GM18498 (cell line): Measurements from ENCODE around the gene TICRR.
"Not testable (repeated sequence)": the region's sequence is repeated elsewhere in the genome, so short reads cannot be mapped to it uniquely, and the experiment has no call there.

Experiments used
- ATAC-seq: cut with Tn5 transposase; IDR thresholded peaks from one replicate; pipeline ENCODE4 v1.9.1; 2021; ENCODE audit warnings: mild to moderate bottlenecking, moderate library complexity; ENCODE audit not compliant: unreplicated experiment

The TICRR gene, protein sequence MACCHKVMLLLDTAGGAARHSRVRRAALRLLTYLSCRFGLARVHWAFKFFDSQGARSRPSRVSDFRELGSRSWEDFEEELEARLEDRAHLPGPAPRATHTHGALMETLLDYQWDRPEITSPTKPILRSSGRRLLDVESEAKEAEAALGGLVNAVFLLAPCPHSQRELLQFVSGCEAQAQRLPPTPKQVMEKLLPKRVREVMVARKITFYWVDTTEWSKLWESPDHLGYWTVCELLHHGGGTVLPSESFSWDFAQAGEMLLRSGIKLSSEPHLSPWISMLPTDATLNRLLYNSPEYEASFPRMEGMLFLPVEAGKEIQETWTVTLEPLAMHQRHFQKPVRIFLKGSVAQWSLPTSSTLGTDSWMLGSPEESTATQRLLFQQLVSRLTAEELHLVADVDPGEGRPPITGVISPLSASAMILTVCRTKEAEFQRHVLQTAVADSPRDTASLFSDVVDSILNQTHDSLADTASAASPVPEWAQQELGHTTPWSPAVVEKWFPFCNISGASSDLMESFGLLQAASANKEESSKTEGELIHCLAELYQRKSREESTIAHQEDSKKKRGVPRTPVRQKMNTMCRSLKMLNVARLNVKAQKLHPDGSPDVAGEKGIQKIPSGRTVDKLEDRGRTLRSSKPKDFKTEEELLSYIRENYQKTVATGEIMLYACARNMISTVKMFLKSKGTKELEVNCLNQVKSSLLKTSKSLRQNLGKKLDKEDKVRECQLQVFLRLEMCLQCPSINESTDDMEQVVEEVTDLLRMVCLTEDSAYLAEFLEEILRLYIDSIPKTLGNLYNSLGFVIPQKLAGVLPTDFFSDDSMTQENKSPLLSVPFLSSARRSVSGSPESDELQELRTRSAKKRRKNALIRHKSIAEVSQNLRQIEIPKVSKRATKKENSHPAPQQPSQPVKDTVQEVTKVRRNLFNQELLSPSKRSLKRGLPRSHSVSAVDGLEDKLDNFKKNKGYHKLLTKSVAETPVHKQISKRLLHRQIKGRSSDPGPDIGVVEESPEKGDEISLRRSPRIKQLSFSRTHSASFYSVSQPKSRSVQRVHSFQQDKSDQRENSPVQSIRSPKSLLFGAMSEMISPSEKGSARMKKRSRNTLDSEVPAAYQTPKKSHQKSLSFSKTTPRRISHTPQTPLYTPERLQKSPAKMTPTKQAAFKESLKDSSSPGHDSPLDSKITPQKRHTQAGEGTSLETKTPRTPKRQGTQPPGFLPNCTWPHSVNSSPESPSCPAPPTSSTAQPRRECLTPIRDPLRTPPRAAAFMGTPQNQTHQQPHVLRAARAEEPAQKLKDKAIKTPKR (N-terminal part only)

DNA sequence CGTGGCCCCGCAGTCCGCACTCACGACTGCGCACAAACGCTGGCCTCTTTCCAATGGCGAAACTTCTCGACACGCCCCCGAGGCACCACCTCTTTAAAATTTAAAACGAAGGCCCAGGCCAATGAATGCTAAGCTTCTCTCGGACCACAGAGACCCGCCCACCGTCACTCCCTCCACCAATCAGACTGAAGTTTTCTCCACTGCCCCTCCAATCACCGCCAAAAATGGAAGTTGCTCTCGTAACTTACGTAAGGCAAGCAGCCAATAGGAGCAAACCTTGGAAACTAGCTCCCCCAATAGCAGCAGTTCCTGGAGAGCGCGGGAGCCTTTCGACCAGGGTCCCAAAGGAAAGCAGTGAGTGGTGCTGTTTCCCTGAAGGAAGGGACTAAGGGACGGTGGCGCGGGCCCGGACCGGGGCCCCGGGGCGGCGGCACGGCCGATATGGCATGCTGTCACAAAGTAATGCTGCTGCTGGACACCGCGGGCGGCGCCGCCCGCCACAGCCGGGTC lies at the start of gene TICRR:
Gene TICRR (plus strand): TSS at position 324 of the 510 bp plus-strand sequence. CDS start 118 bp downstream, at position 442.
- ATAC-seq = peak; percentile 94

DNA sequence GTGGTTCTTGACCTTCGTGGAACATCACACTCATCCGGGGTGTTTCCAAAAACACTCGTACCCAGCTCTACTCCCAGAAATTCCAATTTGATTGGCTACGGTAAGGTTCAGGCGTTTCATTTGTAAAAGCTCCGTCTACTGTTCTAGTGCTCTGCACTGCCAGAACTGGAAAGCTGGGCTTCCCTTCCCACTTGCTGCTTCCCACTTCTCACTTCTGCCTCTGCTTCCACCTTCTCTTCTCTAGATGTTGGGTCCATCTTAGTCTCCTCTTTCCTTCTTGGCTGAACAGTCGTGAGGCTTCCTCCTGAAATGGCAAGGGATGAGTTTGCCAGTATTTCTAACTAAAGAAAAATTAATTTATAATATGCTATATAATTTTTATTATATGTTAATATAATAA lies 49.1 kb upstream of the TICRR start:
- ATAC-seq = no peak

DNA sequence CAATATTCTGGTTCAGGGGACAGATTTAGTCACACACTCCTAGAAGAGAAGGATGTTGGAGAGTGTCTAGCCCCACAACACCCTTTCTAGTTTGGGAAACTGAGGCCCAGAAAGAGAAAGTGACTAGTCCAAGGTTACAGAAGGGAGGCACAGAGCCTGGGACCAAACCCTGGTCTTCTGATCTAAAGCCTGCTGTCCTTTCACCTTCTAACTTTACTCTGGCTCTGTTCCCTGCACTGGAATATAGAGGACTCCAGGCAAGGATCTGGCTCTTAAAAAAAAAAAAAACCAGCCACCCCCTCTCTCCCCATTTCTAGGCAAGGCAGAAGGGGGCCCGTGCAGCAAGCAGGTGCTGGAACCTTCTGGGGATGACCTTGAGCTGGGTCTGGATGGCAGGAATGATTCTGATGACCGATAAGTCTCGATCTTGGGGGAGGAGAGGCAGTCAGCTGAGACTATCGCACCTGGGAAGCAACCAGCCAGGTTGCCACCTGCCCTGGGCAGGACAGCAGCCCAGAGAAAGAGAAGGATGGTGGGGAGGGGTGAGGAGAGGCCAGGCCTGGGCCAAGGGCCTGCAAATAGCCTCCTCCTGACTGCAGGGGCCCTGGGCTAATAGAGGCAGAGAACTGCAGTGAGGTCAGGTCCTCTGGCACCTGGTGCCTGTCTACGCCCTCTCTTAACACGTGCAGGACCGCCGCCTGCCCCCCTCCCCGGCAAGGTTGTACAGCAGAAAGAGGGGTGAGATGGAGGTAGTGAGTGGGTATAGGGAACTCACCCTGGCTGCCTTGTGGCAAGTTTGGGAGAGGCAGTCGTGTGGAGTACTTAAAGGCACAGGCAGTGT lies 48.4 kb upstream of the TICRR start:
- no peak for ATAC-seq

DNA sequence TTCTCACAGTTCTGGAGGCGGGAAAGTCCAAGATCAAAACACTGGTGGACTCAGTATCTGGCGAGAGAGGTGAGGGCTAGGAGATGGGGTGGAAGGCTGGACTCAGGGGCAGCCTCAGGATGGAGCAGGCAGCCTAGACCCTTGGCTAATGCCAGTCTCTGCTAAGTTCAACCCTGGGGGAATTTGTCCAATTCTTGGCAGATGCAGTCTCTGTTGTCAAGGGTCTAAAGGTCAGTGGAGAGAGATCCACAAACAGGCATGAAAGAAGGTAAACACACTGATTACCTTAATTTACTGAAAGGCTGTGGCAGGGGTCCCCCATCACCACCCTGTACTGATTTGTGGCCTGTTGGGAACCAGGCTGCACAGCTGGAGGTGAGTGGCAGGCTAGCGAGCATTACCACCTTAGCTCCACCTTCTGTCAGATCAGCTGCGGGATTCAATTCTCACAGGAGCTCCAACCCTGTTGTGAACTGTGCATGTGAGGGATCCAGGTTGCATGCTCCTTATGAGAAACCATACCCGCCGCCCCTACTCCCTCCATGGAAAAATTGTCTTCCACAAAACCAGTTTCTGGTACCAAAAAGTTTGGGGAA lies 46.4 kb upstream of the TICRR start:
- ATAC-seq = no peak

DNA sequence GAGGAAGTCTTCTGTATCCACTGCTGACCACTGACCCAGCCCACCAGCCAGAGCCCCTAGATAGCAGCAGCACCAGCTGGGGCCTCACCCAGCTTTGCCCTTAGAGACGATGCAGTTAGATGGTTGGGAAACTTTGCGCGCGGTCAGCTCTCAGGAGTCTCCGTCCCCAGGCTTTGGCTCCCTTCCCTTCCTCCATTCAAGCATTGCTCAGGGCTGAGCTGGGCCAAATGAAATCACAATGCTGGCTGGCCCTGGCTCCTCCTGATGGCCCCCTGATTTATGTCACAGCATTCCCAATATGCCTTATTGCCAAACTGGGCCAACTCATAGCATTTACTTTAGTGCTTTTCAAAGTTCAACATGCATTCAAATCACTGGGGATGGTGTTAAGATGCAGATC lies 44.3 kb upstream of the TICRR start:
- no peak for ATAC-seq

DNA sequence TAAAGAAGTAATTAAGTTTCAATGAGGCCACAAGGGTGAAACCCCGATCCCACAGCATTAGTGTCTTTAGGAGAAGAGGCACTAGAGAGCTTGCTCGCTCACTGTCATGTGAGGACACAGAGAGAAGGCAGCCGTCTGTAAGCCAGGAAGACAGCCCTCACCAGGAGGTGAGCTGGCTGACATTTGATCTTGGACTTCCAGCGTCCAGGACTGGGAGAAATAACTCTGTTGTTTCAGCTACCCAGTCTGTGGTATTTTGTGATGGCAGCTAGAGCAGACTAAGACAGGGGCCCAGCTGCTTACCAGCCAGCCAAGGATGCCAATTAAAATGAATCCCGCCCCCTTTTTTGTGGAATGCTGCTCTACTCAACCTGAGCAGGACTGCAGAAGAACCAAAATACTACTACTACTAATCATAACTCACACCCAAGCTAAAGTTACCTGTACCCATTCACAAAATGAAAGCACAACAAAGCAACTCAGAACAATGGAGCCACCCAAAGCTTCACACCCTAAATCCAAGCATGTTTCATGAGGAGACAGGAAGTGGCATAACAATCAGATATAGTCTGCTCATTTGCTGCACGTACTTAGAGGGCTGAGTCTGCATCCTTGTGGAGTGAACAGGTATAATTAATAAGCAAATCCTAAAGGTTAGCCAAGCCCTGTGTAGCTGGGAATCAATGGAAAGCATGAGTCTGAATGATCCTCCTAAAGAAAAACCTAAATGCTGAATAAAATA lies 43.3 kb upstream of the TICRR start:
- ATAC-seq = no peak

DNA sequence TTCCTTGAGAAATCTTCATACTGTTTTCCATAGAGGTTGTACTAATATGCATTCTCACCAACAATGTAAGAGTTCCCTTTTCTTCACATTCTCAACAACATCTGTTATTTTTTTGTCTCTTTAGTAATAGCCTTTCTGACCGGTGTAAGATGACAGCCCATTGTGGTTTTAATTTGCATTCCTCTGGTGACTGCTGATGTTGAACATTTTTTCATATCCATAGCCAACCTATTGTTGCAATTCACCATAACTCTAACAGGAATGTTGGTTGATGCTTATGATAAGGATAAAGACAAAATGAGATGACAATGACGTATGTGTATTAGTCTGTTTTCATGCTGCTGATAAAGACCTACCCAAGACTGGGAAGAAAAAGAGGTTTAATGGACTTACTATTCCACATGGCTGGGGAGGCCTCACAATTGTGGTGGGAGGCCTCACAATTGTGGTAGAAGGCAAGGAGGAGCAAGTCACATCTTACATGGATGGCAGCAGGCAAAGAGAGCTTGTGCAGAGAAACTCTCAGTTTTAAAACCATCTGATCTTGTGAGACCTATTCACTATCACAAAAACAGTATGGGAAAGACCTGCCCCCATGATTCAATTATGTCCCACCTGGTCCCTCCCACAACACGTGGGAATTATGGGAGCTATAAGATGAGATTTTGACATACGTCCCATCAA lies 41.3 kb upstream of the TICRR start:
- no peak for ATAC-seq

DNA sequence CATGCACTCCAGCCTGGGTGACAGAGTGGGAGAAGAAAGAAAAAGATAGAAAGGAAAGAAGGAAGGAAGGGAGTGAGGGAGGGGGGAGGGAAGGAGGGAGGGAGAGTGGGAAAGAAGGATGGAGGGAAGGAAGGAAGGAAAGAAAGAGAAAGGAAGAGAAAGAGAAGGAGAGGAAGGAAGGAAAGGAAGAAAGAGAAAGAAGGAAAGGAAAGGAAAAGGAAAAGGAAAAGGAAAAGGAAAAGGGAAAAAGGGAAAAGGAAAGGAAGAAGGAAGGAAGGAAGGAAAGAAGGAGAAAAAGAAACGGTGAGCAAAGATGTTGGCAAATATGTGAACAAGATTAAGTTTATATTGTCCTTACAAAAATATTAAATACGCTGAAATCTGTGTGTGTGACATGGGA lies 36.2 kb upstream of the TICRR start:
- ATAC-seq = no peak

DNA sequence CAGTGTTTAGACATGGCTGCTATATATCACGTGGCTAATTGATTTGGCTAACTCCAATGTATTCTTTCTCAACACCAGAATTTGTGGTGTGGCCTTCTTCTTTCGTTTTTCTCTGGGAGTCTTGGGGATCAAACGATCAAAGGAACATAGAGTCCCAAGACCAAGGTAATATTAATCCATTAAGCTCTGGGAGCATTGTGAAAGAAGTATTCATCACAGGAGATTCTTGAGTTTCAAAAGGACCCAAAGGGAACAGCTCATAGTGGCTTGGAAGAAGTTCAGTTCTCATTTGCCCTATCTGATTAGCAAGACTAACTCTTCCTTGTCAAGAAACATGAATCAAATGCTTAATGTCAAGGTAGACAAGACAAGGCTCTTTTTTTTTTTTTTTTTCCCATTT lies 32.9 kb upstream of the TICRR start:
- ATAC-seq = no peak

DNA sequence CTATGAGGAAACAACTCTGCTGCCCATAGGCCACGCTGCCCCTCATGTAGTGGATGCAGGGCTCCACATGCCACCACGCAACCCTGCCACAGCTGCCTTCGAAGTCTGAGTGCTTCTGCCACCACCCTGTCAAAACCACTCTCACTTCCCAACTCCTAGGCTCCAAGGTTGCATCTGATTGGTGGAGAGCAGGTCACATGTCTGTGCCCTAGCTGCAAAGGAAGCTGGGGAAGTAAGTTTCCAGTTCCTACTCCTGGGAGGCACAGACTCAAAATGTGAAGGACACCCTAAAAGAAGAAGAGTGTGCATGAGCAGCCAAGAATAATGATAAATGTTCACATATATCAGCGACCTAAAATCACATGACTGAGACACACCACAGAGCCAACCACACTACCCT lies 31.9 kb upstream of the TICRR start:
- no peak for ATAC-seq

DNA sequence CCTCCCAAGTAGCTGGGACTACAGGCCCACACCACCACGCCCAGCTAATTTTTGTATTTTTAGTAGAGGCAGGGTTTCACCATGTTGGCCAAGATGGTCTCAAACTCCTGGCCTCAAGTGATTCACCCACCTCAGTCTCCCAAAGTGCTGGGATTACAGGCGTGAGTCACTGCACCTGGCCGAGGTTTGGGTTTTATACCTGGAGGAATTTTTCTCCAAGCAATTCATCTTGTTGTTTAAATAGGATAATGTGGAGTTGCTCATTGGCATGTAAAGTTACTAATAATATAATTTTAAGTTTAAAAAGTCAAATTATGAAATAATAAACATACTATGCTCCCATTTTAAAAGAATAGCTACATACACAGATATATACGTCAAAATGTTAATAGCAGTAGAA lies 26.1 kb upstream of the TICRR start:
- not testable (repeated sequence) for ATAC-seq

DNA sequence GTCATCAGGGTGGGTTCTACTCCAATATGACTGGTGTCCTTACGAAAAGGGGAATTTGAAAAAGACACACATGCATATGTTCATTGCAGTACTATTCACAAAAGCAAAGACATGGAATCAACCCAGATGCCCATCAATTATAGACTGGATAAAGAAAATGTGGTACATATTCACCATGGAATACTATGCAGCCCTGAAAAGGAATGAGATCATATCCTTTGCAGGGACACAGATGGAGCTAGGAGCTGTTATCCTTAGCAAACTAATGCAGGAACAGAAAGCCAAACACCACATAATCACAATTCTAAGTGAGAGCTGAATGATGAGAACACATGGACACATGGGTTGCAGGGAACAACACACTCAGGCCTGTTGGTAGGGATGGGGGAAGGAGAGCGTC lies 24.8 kb upstream of the TICRR start:
- no peak for ATAC-seq

DNA sequence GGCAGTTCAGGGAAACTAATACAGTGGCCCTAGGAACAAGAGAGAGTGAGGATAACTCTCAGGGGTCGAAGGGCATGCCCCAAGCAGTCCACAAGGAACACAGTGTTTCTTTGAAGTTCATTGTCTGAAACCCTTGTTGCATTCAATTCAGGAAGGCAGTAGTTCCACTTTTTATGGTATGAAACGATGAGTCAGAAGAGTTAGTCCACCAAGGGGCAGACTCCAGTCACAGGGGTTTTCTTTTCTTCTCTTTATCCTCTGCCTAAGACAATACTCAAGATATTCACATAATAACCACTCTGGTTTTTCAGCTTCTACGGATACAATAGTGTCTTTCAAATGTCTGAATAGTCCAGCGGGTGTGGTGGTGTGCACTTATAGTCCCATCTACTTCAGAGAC lies 23.7 kb upstream of the TICRR start:
- peak; percentile 54 for ATAC-seq

DNA sequence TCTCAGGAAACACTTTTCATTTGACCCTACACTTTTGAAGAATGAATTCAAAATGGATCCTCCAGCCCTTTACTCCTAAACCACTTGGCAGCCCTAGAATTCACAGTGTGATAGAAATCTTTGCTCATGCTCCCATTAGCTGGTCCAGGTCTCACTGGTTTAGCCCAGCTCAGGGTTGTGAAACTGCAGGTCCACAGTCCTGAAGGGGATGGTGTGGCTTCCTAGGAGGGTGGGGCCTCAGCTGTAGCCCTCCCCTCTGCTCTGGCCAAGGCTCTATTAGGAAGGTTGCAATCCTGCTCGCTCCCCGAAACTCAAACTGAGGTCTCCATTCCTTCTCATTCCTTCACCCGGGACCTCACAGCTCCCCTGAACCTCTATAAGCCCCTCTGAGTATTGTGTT lies 21.6 kb upstream of the TICRR start:
- no peak for ATAC-seq

DNA sequence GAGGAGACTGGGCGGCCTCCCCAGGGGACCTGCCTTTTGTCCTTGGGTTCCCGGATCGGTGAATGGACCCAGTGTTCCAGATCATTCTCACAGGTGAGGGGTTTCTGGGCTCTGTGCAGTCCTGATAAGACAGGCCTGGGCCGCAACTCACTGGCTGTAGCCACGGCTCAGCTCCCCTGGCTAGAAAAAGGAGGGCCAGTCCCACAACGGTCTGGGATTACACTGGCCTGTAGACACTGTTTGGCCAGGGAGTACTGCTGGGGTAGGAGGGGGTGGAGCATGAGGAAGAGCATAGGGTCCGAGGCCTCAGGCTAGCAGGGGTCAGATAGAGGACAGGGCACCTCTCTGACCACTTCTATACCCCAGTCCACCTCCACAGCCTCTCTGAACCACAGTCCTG lies 21.0 kb upstream of the TICRR start:
- no peak for ATAC-seq

DNA sequence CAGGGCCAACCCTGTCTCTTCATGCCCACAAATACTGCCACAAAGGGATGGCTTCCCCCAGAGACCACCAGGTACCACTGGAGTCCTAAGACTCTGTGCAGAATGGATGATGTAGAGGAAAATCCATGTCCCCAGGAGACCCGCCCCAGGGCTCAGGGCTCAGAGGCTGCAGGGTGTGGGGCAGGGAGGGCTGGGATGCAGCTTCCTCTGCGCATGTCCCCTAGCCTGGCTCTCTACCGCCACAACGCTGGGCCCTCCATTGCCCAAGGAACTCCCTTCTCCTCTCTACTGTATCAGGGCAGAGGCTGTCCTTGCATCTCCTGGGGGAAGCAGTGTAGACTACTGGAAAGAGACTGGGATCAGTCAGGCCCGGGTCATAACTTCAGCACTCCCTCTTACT lies 19.5 kb upstream of the TICRR start:
- ATAC-seq = no peak

DNA sequence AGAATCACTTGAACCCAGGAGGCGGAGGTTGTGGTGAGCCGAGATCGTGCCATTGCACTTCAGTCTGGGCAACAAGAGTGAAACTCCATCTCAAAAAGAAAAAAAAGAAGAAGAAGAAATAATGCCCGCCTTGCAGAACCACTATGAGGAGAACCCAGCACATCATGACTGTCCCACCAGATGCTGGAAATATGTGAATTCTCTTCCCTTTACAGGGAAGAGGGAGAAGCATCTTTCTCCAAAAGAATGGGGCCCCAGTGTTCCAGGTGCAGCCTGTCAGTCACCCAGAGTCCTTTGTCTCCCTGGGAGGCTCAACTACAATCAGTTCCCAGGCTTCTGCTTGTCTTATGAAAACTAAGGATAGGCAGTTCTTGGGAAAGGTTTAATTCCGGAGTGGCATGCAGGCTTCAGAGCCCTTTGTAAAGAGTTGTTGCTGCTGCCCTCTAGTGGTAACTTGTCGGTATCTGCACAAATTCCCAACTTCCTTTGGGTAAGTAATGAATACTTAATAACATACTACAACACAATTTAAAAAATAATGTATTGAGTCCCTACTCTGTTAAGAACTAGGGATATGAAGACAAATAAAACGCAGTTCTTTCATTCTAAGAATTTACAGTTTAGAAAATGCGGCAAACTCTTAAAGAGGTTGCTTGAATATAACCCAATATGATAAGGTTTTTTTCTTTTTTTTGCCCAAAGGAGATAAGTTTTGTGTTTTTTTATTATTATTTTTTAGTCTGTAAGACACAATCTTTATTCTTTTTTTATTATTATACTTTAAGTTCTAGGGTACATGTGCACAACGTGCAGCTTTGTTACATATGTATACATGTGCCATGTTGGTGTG lies 18.6 kb upstream of the TICRR start:
- no peak for ATAC-seq
